GM12878 (cell line): ENCODE results near the gene GDPD1. TPM values are rescaled to one million over a fixed set of nuclear protein-coding genes. Genes with fewer than 3 reads are reported as not detected.

Experiments used
- ATAC-seq: fragments of 200-7000 bp; cut with Tn5 transposase; 3 replicates; pipeline ENCODE4 v1.9.1; 2020; ENCODE audit warnings: mild to moderate bottlenecking, moderate library complexity
- BruUV-seq: library from RNA; stranded (reverse); fragments of 400-500 nt; replicated peaks from 2 replicates; lab custom pipeline; 2021; lab: Mats Ljungman, UMichigan
- CTCF ChIA-PET: fragments of 300-600 bp; sonication (Branson Sonifier 250); formaldehyde crosslinking; extraction: SDS; loops from one replicate; lab custom pipeline; 2021; ENCODE audit warnings: inconsistent platforms; lab: Yijun Ruan, JAX
- POLR2A ChIA-PET: fragments of 350-600 bp; formaldehyde crosslinking; extraction: SDS; loops from one replicate; lab custom pipeline; 2021; ENCODE audit warnings: inconsistent platforms; lab: Charles Lee
- RAD21 ChIA-PET: fragments of 300-600 bp; sonication (Branson Sonifier 250); formaldehyde crosslinking; loops from one replicate; lab custom pipeline; 2023; ENCODE audit warnings: antibody characterized with exemption; ENCODE audit not compliant: unreplicated experiment; lab: Charles Lee
- SMC1A ChIA-PET: fragments of 300-600 bp; sonication (Branson Sonifier 250); formaldehyde crosslinking; loops from one replicate; lab custom pipeline; 2023; ENCODE audit not compliant: unreplicated experiment, uncharacterized antibody; lab: Charles Lee
- DNase-seq: peaks from one replicate; pipeline ENCODE4 v3.0.0-alpha.2; 2011; ENCODE audit warnings: low read depth, low spot score
- FAIRE-seq: peaks from 3 replicates; lab custom pipeline; 2011; peaks lifted over from hg19 to GRCh38; lab: Jason Lieb, UNC
- H2AFZ ChIP-seq: 2 replicates; pipeline ENCODE4 v1.6.0; 2011; ENCODE audit warnings: low read depth, low read length, control low read depth; ENCODE audit not compliant: control insufficient read depth
- H3K27ac ChIP-seq: 2 replicates; pipeline ENCODE4 v1.5.1; 2011; ENCODE audit warnings: control low read depth; ENCODE audit not compliant: control insufficient read depth, insufficient read depth
- H3K27me3 ChIP-seq, 2 experiments: replicated peaks in 1 of 2; 2 replicates each; pipeline versions ENCODE4 v1.6.0 to v1.6.1; 2011; ENCODE audit warnings: low read length in 1 of 2; ENCODE audit not compliant: control insufficient read depth in 2 of 2, insufficient read depth in 2 of 2
- H3K36me3 ChIP-seq, 2 experiments: 2 replicates each; pipeline ENCODE4 v1.5.1; 2011; ENCODE audit warnings: low read length in 1 of 2; ENCODE audit not compliant: control insufficient read depth in 2 of 2, insufficient read depth in 2 of 2
- H3K4me1 ChIP-seq: 2 replicates; pipeline ENCODE4 v1.6.1; 2011; ENCODE audit warnings: mild to moderate bottlenecking, low read length, moderate library complexity, mixed read lengths; ENCODE audit not compliant: control insufficient read depth, insufficient read depth
- H3K4me2 ChIP-seq: 2 replicates; pipeline ENCODE4 v1.6.0; 2011; ENCODE audit warnings: control low read depth; ENCODE audit not compliant: control insufficient read depth, insufficient read depth
- H3K4me3 ChIP-seq: fragments of 200-600 bp; sonication (generic); 2 replicates; pipeline ENCODE4 v1.5.1; 2016
- H3K79me2 ChIP-seq: 2 replicates; pipeline ENCODE4 v1.6.0; 2011; ENCODE audit warnings: low read length; ENCODE audit not compliant: control insufficient read depth, insufficient read depth
- H3K9ac ChIP-seq: 2 replicates; pipeline ENCODE4 v1.8.0; 2011; ENCODE audit warnings: low read length, control low read depth, mixed read lengths; ENCODE audit not compliant: control insufficient read depth, insufficient read depth
- H3K9me3 ChIP-seq: replicated peaks from 3 replicates; pipeline ENCODE4 v1.5.1; 2011; ENCODE audit warnings: mild to moderate bottlenecking, low read length; ENCODE audit not compliant: control insufficient read depth, insufficient read depth
- H4K20me1 ChIP-seq: 2 replicates; pipeline ENCODE4 v1.6.0; 2011; ENCODE audit not compliant: control insufficient read depth, insufficient read depth
- CREM ChIP-seq: IDR thresholded peaks from 2 replicates; pipeline ENCODE4 v1.6.1; 2014; ENCODE audit warnings: antibody characterized with exemption, low read depth
- CTCF ChIP-seq, 3 experiments: IDR thresholded peaks in 2 of 3; conservative IDR thresholded peaks in 1 of 3; 2 replicates each; pipeline ENCODE4 v1.5.1; 2011; ENCODE audit warnings: low read depth in 3 of 3, low read length in 3 of 3, mild to moderate bottlenecking in 3 of 3, control low read depth in 2 of 3, moderate library complexity in 2 of 3, inconsistent platforms in 1 of 3, mixed read lengths in 1 of 3; ENCODE audit not compliant: control insufficient read depth in 2 of 3, insufficient read depth in 1 of 3; ENCODE audit errors: extremely low read depth in 1 of 3
- EED ChIP-seq: sonication (generic); IDR thresholded peaks from 2 replicates; pipeline ENCODE4 v1.6.1; 2016; ENCODE audit warnings: antibody characterized with exemption, low read depth
- ETV6 ChIP-seq, 2 experiments: fragments of 450-650 bp in 1 of 2; IDR thresholded peaks in 1 of 2; conservative IDR thresholded peaks in 1 of 2; 2 replicates each; pipeline ENCODE4 v1.6.1; 2014; ENCODE audit warnings: antibody characterized with exemption in 1 of 2, borderline replicate concordance in 1 of 2, low read depth in 1 of 2, mild to moderate bottlenecking in 1 of 2, moderate library complexity in 1 of 2
- IRF3 ChIP-seq: fragments of 450-650 bp; IDR thresholded peaks from 2 replicates; pipeline ENCODE4 v1.6.1; 2014; ENCODE audit warnings: mild to moderate bottlenecking
- KAT2A ChIP-seq: conservative IDR thresholded peaks from 2 replicates; pipeline ENCODE4 v1.6.1; 2011; ENCODE audit warnings: low read depth, low read length; ENCODE audit not compliant: control insufficient read depth
- NFYA ChIP-seq: IDR thresholded peaks from 2 replicates; pipeline ENCODE4 v1.6.1; 2011; ENCODE audit warnings: low read depth, mild to moderate bottlenecking, low read length, improper control_type of control experiment, borderline replicate concordance
- NR2C2 ChIP-seq: IDR thresholded peaks from 2 replicates; pipeline ENCODE4 v1.6.1; 2011; ENCODE audit warnings: borderline replicate concordance, low read depth; ENCODE audit not compliant: control insufficient read depth, insufficient read length
- NR2F1 ChIP-seq: fragments of 450-650 bp; conservative IDR thresholded peaks from 2 replicates; pipeline ENCODE4 v1.6.1; 2017; ENCODE audit warnings: mild to moderate bottlenecking
- NRF1 ChIP-seq: conservative IDR thresholded peaks from 2 replicates; pipeline ENCODE4 v1.6.1; 2011; ENCODE audit warnings: mild to moderate bottlenecking, low read depth, low read length, improper control_type of control experiment
- PAX8 ChIP-seq: fragments of 450-650 bp; IDR thresholded peaks from 2 replicates; pipeline ENCODE4 v1.6.1; 2017; ENCODE audit warnings: mild to moderate bottlenecking, moderate library complexity
- SIN3A ChIP-seq: IDR thresholded peaks from 2 replicates; pipeline ENCODE4 v1.6.1; 2012; ENCODE audit warnings: low read depth, low read length, improper control_type of control experiment
- SMAD5 ChIP-seq: IDR thresholded peaks from 2 replicates; pipeline ENCODE4 v1.6.1; 2016; ENCODE audit warnings: antibody characterized with exemption, low read depth
- SUPT20H ChIP-seq: IDR thresholded peaks from 2 replicates; pipeline ENCODE4 v1.6.1; 2011; ENCODE audit warnings: low read depth, mild to moderate bottlenecking, low read length, moderate library complexity, borderline replicate concordance; ENCODE audit not compliant: control insufficient read depth
- ZNF622 ChIP-seq: fragments of 450-650 bp; IDR thresholded peaks from 2 replicates; pipeline ENCODE4 v1.6.1; 2017; ENCODE audit warnings: mild to moderate bottlenecking, inconsistent platforms
- WGBS: methylation state at CpG from one replicate; pipeline ENCODE4 v1.1.6; 2016; ENCODE audit warnings: low lambda C conversion rate; ENCODE audit not compliant: insufficient replicate concordance, insufficient coverage; ENCODE audit errors: missing lambda C conversion rate; 5-methylcytosine and 5-hydroxymethylcytosine counted together
- in situ Hi-C: fragments of 300-500 bp; cut with MboI; formaldehyde crosslinking; loops from 9 replicates; pipeline ENCODE4 v1.14.3; 2018; ENCODE audit warnings: mixed read lengths
- intact Hi-C: fragments of 100-400 bp; cut with micrococcal nuclease; formaldehyde crosslinking; loops from one replicate; pipeline ENCODE4 v1.14.2; 2022; ENCODE audit not compliant: unreplicated experiment
- polyA plus RNA-seq, 11 experiments: library from polyadenylated mRNA; depleted of rRNA in 4 of 11; unstranded in 6 of 11; stranded (reverse) in 5 of 11; fragments of >200 nt; fragmentation: Nextera tagmentation in 4 of 11; fragmentation: Illumina TruSeq in 1 of 11; extraction: Ambion mirVana in 4 of 11; extraction: Trizol in 1 of 11; gene quantifications; 1 replicate in 1 of 11; 2 replicates in 10 of 11; pipeline versions ENCODE4 v1.2.1 to v1.2.3, GENCODE V29; 2011 to 2016; ENCODE audit warnings: inconsistent platforms in 2 of 11, missing spikeins in 2 of 11, low read depth in 1 of 11
- total RNA-seq, 4 experiments: library from RNA; depleted of rRNA in 3 of 4; stranded (reverse); fragments of >200 nt in 3 of 4; fragmentation: Illumina TruSeq in 1 of 4; extraction: Trizol in 1 of 4; gene quantifications; 2 replicates each; pipeline versions ENCODE4 v1.2.1 to v1.2.3, GENCODE V29; 2013 to 2021

Gene GDPD1
- total and polyA plus RNA-seq, 10 of the 15 experiments (the other 5 are each of a cell fraction or from before 2014, with no cell fraction given): 0.18 to 1.6 (median 0.69) TPM

GRCh38 chr17:59190806-59191205, 29.5 kb upstream of the GDPD1 start:
- RAD21 ChIA-PET: no interaction called here
- DNase-seq (no peak), ATAC-seq (no peak), FAIRE-seq (no peak)
- no peaks in the 10 kb centered on the region for H3K4me1 ChIP-seq
- H3K4me2 ChIP-seq: no peak overlapping the region
- WGBS: 100% methylated on average over 2 of the region's 2 CpGs
- H3K27me3 ChIP-seq: no peaks in the 10 kb centered on the region
- no peaks in the 10 kb centered on the region for H3K9me3 ChIP-seq
- H3K36me3 ChIP-seq: peaks cover 5 to 14% of the 10 kb centered on the region in 2 experiments
- CTCF ChIA-PET: no interaction called here
- in situ Hi-C loops: no loop called here
- no peak for TF ChIP-seq KAT2A
- TF ChIP-seq NRF1: no peak
- TF ChIP-seq ZNF622: no peak
- no peak for TF ChIP-seq SIN3A
- no peak for TF ChIP-seq EED
- TF ChIP-seq CTCF (IDR thresholded peaks at IDR 0.05 in 2 of 3, conservative IDR thresholded peaks at IDR 0.05 in 1 of 3; ENCODE audit: control insufficient read depth in 2 of 3, extremely low read depth in 1 of 3, insufficient read depth in 1 of 3, low read depth in 3 of 3, low read length in 3 of 3): no peak
- TF ChIP-seq SMAD5: no peak
- TF ChIP-seq NFYA: no peak
- TF ChIP-seq SUPT20H: no peak
- no peak for TF ChIP-seq NR2C2
- no peak for TF ChIP-seq PAX8
- TF ChIP-seq ETV6 (conservative IDR thresholded peaks at IDR 0.05 in 1 of 2, IDR thresholded peaks at IDR 0.05 in 1 of 2; ENCODE audit: borderline replicate concordance in 1 of 2, low read depth in 1 of 2): no peak
- no peak for TF ChIP-seq NR2F1
- no peak for TF ChIP-seq IRF3
- TF ChIP-seq CREM: no peak
- no peak overlapping the region for H2AFZ ChIP-seq
- no peaks in the 10 kb centered on the region for H3K79me2 ChIP-seq
- POLR2A ChIA-PET: interaction anchor here (1.4 kb wide), 1 partner anchor 12 kb away, joined by 4 read pairs; no protein-coding TSS in a partner anchor
- no peak overlapping the region for H3K27ac ChIP-seq
- no peaks in the 10 kb centered on the region for H4K20me1 ChIP-seq
- H3K4me3 ChIP-seq: no peak overlapping the region
- intact Hi-C loops: no loop called here
- BruUV-seq: no TSS peak
- SMC1A ChIA-PET: no interaction called here
- no peak overlapping the region for H3K9ac ChIP-seq
